Measurements from ENCODE around the gene REPS1.

REPS1 gene

DNA sequence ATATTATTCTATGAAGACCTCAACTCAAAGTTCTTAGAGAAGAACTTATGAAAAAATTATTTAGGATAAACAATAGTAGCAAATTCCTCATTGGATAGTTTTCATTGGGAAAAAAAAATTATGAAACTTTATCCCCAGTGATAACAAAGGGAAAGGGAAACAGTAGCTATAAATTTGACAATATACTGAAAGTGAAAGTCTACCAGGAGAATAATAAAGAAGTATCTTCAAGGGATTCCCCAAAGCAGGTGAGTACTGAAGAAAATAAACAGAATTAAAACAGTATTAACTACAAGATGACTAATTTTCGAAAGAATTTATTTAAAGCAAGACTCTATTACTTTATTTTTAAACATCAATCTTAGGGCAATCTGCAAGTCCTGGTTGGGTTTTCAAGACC is 56.4 kb downstream of the REPS1 start:
- DNase-seq (ENCODE audit: extremely low read depth in 1 of 2, low read depth in 1 of 2): no peak

DNA sequence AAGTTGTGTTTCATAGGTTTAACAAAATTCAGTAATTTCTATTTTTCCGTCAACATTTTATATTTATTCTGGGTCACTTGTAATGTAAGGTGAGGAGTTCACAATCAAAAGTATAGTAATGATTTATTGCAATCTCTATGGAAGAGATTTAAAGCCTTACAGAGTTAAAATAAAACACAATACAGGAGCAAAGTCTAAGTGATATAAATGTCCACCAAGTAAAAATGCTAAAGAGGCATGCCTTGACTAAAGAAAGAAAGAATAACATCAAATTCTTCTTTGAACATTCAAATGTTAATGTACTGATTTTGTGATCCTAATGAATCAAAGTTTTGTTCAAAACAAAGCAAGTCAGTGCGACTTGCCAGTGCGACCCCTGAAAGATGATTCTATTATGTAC is 61.5 kb downstream of the REPS1 start:
- no peak for DNase-seq (ENCODE audit: extremely low read depth in 1 of 2, low read depth in 1 of 2)

DNA sequence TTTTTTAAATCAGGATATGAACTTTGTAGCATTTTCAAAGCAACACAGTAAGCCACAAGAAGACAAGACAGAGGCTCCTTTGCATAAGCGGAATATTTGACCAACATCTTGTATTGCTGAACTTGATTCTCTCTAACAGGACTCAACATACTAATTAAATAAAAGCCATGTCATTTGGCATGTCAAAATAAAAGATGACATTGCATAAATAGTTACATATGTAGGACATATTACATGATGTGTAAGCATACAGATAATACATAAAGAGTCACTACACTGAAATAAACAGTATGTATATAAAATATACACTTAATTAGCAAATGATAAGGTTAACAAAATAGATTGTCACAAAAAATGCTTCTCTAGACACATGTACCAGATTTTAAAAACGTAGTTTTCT is 62.2 kb downstream of the REPS1 start:
- DNase-seq (ENCODE audit: extremely low read depth in 1 of 2, low read depth in 1 of 2): no peak

DNA sequence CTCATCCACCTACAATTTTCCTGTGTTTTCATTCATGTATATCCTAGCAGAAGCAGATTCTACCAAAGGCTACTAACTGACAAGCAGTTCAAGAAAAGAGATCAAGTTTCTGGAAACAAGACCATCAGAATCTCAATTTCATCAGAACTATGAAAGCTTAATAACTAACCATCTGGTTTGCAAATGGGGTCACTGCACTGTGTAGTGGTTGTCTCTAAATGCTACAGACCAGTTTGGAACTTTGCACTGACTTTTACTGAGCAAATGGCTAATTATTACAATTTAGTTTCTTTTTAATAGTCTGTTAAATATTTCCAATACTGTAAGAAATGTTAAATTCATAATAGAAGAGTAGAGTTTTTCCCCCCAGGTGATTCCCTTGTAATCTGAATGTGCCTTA is 64.5 kb downstream of the REPS1 start:
- DNase-seq (ENCODE audit: extremely low read depth in 1 of 2, low read depth in 1 of 2): no peak

DNA sequence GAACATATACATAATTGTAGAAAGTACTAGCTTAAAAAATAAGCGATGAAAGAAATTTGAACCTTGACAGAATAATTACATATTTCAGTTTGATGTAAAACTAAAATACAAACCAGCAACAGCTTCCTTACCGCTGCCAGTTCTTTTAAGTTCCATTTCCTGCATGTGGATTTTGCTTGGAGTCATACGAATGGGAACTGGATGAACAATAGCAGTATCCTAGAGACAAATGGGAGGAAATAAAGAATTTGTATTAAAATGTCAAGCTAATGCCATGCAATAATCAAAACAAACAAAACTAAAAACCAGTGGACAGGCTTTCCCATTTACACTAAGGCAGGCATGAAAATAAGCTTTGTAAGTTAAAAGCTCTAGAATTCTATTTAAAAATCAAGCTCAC is 67.1 kb downstream of the REPS1 start:
- no peak for DNase-seq (ENCODE audit: extremely low read depth in 1 of 2, low read depth in 1 of 2)

DNA sequence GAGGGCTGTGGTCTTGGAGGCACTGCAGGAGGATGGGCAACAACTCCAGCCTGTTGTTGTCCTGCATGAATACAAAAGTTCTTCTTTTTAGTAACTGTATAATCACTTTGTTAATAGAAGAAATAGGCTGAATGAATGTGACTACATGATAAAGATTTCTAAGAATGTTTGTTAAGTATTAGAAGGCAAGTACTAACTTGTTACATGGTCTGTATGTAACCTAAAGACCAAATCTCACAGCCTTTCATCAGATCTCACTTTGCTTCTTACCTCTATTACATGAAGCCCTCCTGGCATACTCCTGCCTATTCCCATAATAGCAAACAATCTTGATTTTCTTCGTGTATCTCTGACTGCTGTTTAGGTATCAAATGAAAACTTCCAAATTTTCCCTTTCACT is 73.4 kb downstream of the REPS1 start:
- no peak for DNase-seq (ENCODE audit: extremely low read depth in 1 of 2, low read depth in 1 of 2)

DNA sequence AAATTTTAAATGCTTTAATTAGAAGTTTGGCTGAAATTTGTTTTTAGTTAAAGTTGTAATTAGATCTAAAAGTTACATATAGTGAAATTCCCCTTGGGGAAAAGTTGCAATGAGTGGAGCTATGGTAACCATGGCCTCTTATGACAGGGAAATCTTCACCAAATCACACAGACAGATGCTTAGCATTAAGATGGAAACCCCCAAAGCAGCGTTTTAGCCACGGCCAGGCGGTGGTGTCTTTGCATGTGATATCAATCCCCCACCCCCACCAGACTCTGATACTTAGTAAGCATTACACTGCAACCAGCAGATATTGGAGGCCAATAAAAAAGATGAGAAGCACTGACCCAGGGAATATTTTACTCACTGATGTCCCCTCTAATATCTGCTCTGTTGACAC is 75.7 kb downstream of the REPS1 start:
- no peak for DNase-seq (ENCODE audit: extremely low read depth in 1 of 2, low read depth in 1 of 2)

DNA sequence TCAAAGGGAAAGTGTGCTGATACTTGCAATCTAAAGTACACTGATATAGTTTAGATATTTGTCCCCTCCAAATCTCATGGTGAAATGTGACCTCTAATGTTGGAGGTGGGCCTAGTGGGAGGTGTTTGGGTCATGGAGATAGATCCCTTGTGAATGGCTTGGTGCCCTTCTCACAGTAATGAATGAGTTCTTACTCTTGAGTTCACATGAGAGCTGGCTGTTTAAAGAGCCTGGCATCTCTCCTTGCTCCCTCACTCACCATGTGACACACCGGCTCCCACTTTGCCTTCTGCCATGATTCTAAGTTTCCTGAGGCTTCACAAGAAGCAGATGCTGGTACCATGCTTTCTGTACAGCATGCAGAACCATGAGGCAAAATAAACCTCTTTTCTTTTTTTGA is 78.1 kb downstream of the REPS1 start:
- no peak for DNase-seq (ENCODE audit: extremely low read depth in 1 of 2, low read depth in 1 of 2)

DNA sequence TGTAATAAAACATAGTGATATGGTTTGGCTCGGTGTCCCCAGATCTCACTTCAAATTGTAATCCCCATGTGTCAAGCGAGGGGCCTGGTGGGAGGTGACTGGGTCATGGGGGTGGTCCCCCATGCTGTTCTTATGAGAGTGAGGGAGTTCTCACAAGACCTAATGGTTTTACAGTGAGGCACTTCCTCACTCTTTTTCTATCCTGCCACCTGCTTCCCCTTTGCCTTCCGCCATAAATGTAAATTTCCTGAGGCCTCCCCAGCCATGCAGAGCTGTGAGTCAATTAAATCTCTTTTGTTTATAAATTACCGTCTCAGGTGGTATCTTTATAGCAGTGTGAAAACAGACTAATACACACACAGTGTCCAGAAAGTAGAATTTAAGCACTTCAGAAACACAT is 78.5 kb downstream of the REPS1 start:
- DNase-seq (ENCODE audit: extremely low read depth in 1 of 2, low read depth in 1 of 2): no peak

DNA sequence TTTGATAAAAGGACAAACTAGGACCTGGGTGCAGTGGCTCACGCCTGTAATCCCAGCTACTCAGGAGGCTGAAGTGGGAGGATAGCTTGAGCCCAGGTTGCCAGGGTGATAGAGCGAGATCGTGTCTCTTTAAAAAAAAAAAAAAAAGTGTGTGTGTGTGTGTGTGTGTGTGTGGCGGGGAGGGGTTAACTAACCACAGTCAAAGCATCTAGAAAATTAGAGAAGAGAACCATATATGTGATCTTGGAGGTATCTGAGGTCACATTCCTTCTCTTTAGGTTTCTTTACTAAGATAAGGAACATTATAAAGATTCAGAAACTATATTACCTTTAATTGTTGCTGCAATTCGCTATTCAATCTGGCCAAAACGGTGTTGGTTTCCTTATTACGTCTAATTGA is 80.9 kb downstream of the REPS1 start:
- no peak for DNase-seq (ENCODE audit: extremely low read depth in 1 of 2, low read depth in 1 of 2)

DNA sequence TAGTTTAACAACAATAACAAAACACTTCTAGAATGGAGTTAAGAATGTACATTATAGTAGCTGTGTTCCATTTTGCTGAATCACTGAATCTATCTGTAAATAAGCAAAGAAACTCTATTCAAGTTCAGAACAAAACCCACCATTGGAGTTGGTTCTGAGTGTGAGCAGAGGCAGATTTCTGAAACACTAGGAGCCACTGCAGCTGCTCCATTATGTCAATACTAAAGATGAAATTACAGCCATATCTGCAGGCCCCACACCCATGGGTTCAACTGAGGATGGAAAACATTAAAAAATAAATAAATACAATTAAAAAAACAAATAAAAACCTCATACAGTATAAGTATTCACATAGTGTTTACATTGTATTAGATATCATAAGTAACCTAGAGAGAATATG is 91.0 kb downstream of the REPS1 start:
- DNase-seq (ENCODE audit: extremely low read depth in 1 of 2, low read depth in 1 of 2): no peak

DNA sequence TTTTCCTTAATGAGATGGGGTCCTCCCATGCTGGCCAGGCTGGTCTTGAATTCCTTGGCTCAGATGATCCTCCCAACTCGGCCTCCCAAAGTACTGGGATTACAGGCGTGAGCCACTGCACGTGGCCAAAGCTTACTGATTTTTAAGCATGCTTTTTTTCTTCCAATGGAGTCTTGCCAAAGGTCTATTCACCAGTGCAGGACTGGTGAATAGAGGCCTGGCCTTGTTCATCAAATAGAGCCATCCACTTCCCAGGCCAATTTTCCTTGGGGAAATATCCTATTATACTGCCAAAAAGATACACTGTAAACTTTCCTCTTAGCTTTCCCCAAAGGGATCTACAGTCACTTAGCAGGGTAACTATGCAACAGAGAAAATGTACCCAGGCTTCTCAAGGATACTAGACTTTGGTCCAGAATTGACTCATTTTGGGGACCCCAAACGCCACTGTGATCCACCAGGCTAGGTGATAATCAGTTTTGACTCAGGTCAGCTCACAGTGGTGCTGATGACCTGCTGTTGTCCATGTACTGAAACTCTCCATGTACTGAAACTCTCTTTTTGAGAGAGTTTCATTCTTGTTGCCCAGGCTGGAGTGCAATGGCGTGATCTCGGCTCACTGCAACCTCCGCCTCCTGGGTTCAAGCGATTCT is 91.8 kb downstream of the REPS1 start:
- no peak for DNase-seq (ENCODE audit: extremely low read depth in 1 of 2, low read depth in 1 of 2)

DNA sequence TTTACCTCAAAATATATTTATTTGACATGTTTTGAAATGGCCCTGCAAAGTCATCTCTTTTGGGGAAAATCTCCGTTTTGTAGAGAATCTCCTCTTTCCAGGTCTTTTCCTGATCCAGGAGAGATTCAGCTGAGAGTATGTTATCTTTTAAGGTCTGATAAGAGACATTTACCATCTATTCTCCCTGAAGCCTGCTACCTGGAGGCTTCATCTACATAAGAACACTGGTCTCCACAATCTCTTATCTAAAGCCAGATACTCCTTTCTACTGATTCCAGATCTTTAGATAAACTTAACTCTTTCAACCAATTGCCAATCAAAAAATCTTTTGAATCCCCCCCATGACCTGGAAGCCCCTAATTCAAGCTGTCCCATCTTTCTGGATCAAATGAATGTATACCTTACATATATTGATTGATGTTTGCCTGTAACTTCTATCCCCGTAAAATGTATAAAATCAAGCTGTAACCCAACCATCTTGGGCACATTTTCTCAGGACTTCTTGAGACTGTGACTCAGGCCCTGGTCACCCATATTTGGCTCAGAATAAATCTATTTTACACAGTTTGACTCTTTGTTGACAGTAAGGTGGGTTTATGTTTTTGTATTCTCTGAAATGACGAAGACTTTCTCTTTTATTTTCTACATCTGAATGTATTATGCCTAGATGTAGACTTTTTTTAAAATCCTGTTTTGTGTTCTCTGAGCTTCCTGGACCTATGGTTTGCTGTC is 96.6 kb downstream of the REPS1 start:
- no peak for DNase-seq (ENCODE audit: extremely low read depth in 1 of 2, low read depth in 1 of 2)

DNA sequence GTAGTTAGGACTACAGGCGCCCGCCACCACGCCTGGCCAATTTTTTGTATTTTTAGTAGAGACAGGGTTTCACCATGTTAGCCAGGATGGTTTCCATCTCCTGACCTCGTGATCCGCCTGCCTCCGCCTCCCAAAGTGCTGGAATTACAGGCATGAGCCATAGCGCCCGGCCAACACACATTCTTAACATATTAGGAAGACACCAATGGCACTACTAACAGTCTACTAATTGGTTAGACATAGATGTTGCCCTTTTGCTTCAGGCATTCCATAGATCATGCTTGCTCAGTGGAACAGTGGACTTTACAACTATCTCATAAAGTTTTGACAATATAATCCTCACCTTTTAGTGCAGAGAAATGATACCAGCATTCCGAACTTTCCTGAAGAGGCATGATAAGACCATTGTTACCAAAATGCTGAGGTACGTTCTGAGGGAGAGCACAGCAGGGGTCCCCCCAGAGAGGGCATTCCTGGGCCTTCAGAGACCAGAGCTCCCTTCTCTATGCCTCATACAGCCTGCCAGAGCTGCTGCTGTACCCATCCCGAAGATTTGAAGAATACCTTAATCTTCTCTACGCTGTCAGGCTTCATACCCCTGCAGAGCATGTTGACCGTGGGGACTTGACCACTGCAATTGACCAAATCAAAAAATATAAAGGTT is 102.8 kb downstream of the REPS1 start:
- no peak for DNase-seq (ENCODE audit: extremely low read depth in 1 of 2, low read depth in 1 of 2)

DNA sequence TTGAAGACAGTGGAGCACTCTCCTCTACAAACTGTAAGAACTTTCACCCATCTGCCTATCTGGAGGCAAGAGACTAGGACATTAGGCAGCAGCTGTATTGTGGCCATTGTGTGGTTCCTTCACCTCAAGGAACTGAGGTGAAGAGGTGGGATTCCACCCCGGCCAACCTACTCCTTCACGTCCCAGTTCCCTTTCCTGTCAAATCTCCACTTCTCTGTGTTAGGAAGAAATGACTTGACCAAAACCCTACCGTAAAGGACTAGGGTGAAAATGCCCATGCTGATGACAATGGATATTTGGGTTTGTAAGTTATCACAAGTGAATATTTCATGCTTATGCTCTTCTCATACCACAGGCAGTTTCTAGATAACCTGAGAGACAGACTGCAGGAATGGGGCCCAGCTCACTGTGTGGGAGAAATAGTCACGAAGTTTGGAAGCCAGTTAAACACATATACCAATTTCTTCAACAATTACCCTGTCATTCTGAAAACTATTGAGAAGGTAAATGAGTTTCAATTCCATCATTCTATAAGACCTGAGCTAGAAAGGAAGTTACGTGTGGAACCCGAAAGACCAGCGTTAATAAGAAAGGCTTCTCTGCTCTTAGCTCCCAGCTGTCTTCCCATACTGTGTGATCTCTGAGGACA is 105.6 kb downstream of the REPS1 start:
- DNase-seq (ENCODE audit: extremely low read depth in 1 of 2, low read depth in 1 of 2): no peak

DNA sequence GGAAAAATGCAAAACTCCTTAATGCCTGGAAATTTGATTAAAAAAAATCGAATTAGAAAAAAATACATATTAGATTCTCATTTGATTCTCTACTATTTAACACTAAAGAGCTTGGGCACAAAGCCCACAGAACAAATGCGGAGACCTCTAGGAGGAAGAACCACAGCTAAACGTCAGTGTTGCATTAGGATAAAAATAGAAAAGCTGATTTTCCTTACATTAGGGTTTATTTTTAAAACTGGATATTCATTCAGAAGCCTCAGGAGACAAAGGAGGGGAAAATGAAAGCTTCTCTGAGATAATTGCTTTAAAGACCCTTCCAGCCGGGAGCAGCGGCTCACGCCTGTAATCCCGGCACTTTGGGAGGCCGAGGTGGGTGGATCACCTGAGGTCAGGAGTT is 114.9 kb downstream of the REPS1 start:
- no peak for DNase-seq (ENCODE audit: extremely low read depth in 1 of 2, low read depth in 1 of 2)

DNA sequence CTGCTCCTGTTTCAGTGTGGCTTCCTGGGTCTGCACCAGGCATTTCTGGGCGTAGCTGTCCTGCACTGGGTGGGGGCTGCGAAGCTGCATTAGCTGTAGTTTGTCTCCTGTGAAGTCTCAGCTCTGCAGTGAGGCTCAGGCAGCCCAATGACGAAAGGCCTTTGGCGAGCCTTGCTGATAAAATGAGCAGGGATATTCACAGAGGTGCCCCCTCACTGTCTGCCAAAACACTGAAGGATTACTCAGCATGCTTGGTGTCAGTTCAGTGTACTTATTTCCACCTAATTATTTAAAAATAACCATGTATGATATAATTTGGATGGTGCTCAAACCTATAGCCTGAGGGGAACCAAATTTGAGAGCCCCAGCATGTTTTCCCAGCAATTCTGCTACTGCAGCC is 118.7 kb downstream of the REPS1 start:
- DNase-seq (ENCODE audit: extremely low read depth in 1 of 2, low read depth in 1 of 2): no peak

DNA sequence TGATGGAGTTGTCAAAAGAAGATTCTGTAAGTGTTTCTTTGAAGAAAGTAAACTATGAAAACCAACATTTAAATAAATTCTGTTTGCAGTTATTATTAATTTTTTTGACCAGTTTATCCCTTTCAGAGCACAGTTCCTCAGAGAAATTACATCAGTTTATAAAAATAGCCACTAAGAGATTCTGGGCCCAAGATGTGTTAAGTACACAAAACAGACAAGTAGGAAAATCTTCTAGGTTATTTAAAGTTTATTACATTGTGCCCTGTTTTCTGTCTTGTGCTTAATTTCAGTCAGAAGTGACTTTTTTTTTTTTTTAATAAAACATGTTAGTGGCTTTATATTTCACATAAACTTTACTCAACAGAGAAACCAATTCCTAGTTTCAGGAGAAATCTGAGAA is 119.9 kb downstream of the REPS1 start:
- DNase-seq (ENCODE audit: extremely low read depth in 1 of 2, low read depth in 1 of 2): no peak

DNA sequence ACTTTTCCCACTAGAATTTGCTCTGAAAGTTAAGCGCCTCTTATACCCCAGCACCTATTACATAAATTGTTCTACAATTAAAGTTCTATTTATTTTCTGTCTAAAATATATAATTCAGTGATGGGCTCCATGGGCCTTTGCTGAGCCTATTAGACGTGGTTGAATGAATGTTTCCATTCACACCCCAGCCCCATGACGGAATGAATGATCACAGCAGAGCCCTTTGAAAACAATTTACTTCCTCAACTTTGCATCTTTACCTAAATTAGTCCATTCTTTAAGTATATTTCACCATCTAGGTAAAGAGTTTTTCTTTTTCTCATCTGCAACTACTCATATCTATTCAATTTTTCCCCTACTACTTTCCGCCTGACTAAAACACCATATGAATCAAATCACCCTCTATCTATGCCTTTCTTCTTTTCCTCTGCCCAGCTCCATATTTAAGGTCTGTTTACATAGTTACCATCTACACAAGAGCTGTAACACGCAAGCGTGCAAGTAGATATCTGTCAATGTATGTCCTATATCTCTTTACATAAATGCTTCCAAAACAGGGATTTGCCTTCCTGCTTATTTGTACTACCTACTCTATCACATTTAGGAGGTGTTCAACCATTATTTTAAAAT is 122.5 kb downstream of the REPS1 start:
- DNase-seq (ENCODE audit: extremely low read depth in 1 of 2, low read depth in 1 of 2): no peak

DNA sequence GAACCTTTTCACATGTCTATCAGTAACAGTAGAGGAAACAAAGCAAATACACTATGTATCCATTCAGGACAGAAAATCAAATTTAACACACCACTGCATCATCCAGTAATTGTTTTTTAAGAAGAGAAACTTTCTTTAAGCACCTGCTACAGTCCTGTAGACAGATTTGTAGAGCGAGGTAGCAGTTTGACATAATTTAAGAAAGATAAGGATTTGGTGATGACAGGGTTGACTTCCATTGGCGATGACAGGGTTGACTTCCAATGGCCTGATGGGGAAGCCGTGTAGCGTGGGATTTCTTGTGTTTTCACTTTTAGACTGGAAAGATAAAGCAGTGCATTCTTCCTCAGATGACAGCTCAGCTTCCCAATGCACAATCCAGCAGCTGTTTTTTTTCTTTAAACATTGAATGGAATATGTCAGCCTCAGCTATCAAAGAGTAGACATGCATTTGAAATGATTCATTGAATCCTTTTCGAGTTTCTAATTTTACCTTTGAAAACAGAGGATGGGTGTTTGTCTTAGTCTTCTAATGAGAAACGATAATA is 123.6 kb downstream of the REPS1 start:
- no peak for DNase-seq (ENCODE audit: extremely low read depth in 1 of 2, low read depth in 1 of 2)

DNA sequence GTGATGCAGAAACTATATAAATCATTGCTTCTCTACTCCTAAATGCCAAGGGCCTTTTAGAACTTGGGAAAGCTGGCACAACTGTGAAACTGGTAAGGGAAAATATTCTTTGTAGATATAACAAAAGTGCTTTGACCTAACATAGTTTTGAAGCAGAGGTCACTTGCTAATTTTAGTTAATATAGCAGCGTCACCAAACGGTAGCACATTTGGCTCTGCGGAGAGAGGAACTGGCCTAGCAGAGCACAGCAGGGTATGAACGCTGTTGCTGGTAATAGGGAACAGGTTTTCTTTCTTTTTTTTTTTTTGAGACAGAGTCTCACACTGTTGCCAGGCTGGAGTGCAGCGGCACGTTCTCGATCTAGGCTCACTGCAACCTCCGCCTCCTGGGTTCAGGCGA is 124.7 kb downstream of the REPS1 start:
- no peak for DNase-seq (ENCODE audit: extremely low read depth in 1 of 2, low read depth in 1 of 2)

Measured in activated CD8-positive, alpha-beta memory T cell treated with anti-CD3 and anti-CD28 coated beads for 1 hour (primary cell).